SW 1271 (cell line): ENCODE results near the gene ZBTB47.

Experiments used
- DNase-seq, 2 experiments: peaks; one replicate each; lab custom pipeline; 2025; lab: John Stamatoyannopoulos, UW

The ZBTB47 gene

GRCh38 chr3:42712688-42713372 is 59.3 kb downstream of the ZBTB47 start:
- no peak for DNase-seq

- no peak for DNase-seq
Measured at GRCh38 chr3:42713747-42714146, 60.2 kb downstream of the ZBTB47 start.

- no peak for DNase-seq
Measured at GRCh38 chr3:42714171-42714852, 60.8 kb downstream of the ZBTB47 start.
